GM23248 (cell line): ENCODE results near the gene MEMO1.
"Not testable (repeated sequence)": the region's sequence is repeated elsewhere in the genome, so short reads cannot be mapped to it uniquely, and the experiment has no call there.

Experiments
- EZH2 ChIP-seq: fragments of 200-600 bp; sonication (generic); IDR thresholded peaks from 2 replicates; pipeline ENCODE4 v1.6.1; 2018; ENCODE audit warnings: antibody characterized with exemption, mild to moderate bottlenecking; ENCODE audit not compliant: insufficient read depth, poor library complexity, severe bottlenecking
- EZH2phosphoT487 ChIP-seq: fragments of 200-600 bp; sonication (generic); IDR thresholded peaks from 2 replicates; pipeline ENCODE4 v1.6.1; 2018; ENCODE audit warnings: antibody characterized with exemption, moderate library complexity, mild to moderate bottlenecking, low read depth; ENCODE audit not compliant: insufficient read depth

GRCh38 chr2:31956934-31957333, 53.9 kb downstream of the MEMO1 start:
- TF ChIP-seq EZH2phosphoT487, EZH2: not testable (repeated sequence)
